HuH-7 (cell line): ENCODE measurements around the gene GALNT6.
"Not testable (repeated sequence)": the region's sequence is repeated elsewhere in the genome, so short reads cannot be mapped to it uniquely, and the experiment has no call there.

Experiments
- DNase-seq: peaks from one replicate; pipeline ENCODE4 v3.0.0; 2011; ENCODE audit warnings: low spot score

GALNT6 gene

GRCh38 chr12:51357374-51358047 lies 33.7 kb downstream of the GALNT6 start:
- no peak for DNase-seq

GRCh38 chr12:51351913-51352532 lies 39.2 kb downstream of the GALNT6 start:
- DNase-seq, result peak; percentile 85

GRCh38 chr12:51349026-51349425 lies 42.2 kb downstream of the GALNT6 start:
- no peak for DNase-seq

GRCh38 chr12:51348116-51348515 lies 43.1 kb downstream of the GALNT6 start:
- DNase-seq, result no peak

GRCh38 chr12:51346581-51346980 lies 44.6 kb downstream of the GALNT6 start, which contains the start of gene CELA1:
CELA1 (minus strand) TSS chr12:51346679; CDS start chr12:51346638, 41 bp downstream.
- DNase-seq, result no peak

- DNase-seq, result no peak
Observed at GRCh38 chr12:51345681-51346080, 45.5 kb downstream of the GALNT6 start.

GRCh38 chr12:51343201-51343600 lies 48.0 kb downstream of the GALNT6 start:
- DNase-seq, result no peak

- DNase-seq, result no peak
Observed at GRCh38 chr12:51342416-51342815, 48.8 kb downstream of the GALNT6 start.

GRCh38 chr12:51341251-51342007 lies 49.8 kb downstream of the GALNT6 start:
- DNase-seq, result peak; percentile 86

- DNase-seq, result no peak
Observed at GRCh38 chr12:51339750-51340149, 51.5 kb downstream of the GALNT6 start.

- not testable (repeated sequence) for DNase-seq
Observed at GRCh38 chr12:51337336-51337735, 53.9 kb downstream of the GALNT6 start.

- no peak for DNase-seq
Observed at GRCh38 chr12:51335931-51336330, 55.3 kb downstream of the GALNT6 start.

- no peak for DNase-seq
Observed at GRCh38 chr12:51334764-51335163, 56.4 kb downstream of the GALNT6 start.

GRCh38 chr12:51333536-51333935 lies 57.7 kb downstream of the GALNT6 start:
- DNase-seq, result no peak

- DNase-seq, result no peak
Observed at GRCh38 chr12:51330186-51330585, 61.0 kb downstream of the GALNT6 start.

- no peak for DNase-seq
Observed at GRCh38 chr12:51329742-51330141, 61.5 kb downstream of the GALNT6 start.

GRCh38 chr12:51328587-51328986 lies 62.6 kb downstream of the GALNT6 start:
- DNase-seq, result no peak

- peak; percentile 56 for DNase-seq
Observed at GRCh38 chr12:51326698-51327439, 64.3 kb downstream of the GALNT6 start.

GRCh38 chr12:51324953-51325352 lies 66.3 kb downstream of the GALNT6 start:
- DNase-seq, result no peak

- DNase-seq, result no peak
Observed at GRCh38 chr12:51323966-51324895, 67.0 kb downstream of the GALNT6 start, which contains the start of gene BIN2. BIN2 (minus strand) TSS chr12:51324174; CDS start chr12:51324102, 72 bp downstream.
